Mucosa of descending colon (tissue), 3 donors: ENCODE data around the gene CIDEA. TPM values are rescaled to one million over a fixed set of nuclear protein-coding genes. Genes with fewer than 3 reads are reported as not detected.

ENCODE experiments used
- ATAC-seq: fragments of 200-7000 bp; cut with Tn5 transposase; one replicate; pipeline ENCODE4 v1.9.1; 2020; ENCODE audit warnings: mild to moderate bottlenecking, moderate library complexity
- DNase-seq, 3 donors: peaks; one replicate each; pipeline ENCODE4 v3.0.0-alpha.2; 2020
- H3K36me3 ChIP-seq: fragments of 200-600 bp; one replicate; pipeline ENCODE4 v1.8.0; 2021; ENCODE audit warnings: low read depth, mild to moderate bottlenecking
- H3K4me1 ChIP-seq: fragments of 200-600 bp; one replicate; pipeline ENCODE4 v1.8.0; 2021; ENCODE audit warnings: low read depth, mild to moderate bottlenecking
- H3K4me3 ChIP-seq: fragments of 200-600 bp; one replicate; pipeline ENCODE4 v1.8.0; 2021; ENCODE audit warnings: mild to moderate bottlenecking
- H3K9me3 ChIP-seq: fragments of 200-600 bp; one replicate; pipeline ENCODE4 v1.8.0; 2021; ENCODE audit warnings: mild to moderate bottlenecking
- CTCF ChIP-seq: fragments of 200-600 bp; IDR thresholded peaks from one replicate; pipeline ENCODE4 v1.8.0; 2022; ENCODE audit warnings: antibody characterized with exemption, mild to moderate bottlenecking
- intact Hi-C, 2 donors: fragments of 100-400 bp; cut with DNase I in 1 of 2; cut with micrococcal nuclease in 1 of 2; formaldehyde crosslinking; loops; one replicate each; pipeline versions ENCODE4 v1.11.0 to v1.11.1; 2022; cut with DNase I, micrococcal nuclease
- total RNA-seq, 3 donors: library from RNA; stranded (reverse); fragmentation: NEBNext Ultra II Directional in 2 of 3; extraction: Animal tissue kit (Norgen Biotek cat#: 25700) in 2 of 3; gene quantifications; one replicate each; pipeline versions ENCODE4 v1.2.1 to v1.2.4, GENCODE V29; 2021 to 2023
- donor health status: DM: no; HTN: no; CAD: no; lungs with moderate emphysema.
- donor health status: DM: no; HTN: no; CAD: no.
- donor health status: DM: no; HTN: yes; CAD: no.

The CIDEA gene
- total RNA-seq, 3 donors from 2014 or later = 0.58 to 0.98 TPM; not detected in 1

- Histone ChIP-seq H3K9me3 (no peaks in the 10 kb centered on the region), H3K4me1 (peaks cover 2% of the 10 kb centered on the region), H3K4me3 (no peak overlapping the region), H3K36me3 (no peaks in the 10 kb centered on the region)
- DNase-seq (no peak), ATAC-seq (no peak)
- intact Hi-C loops = no loop called here
- no peak for TF ChIP-seq CTCF
Observed at GRCh38 chr18:12252061-12252460, 2.1 kb upstream of the CIDEA start.

GRCh38 chr18:12253027-12253426 is 1.1 kb upstream of the CIDEA start:
- DNase-seq (no peak), ATAC-seq (no peak)
- TF ChIP-seq CTCF = no peak
- intact Hi-C loops = no loop called here
- H3K36me3 ChIP-seq = no peaks in the 10 kb centered on the region
- H3K4me1 ChIP-seq = peaks cover 2% of the 10 kb centered on the region
- H3K9me3 ChIP-seq = no peaks in the 10 kb centered on the region
- no peak overlapping the region for H3K4me3 ChIP-seq

- intact Hi-C loops = no loop called here
- peaks cover 2% of the 10 kb centered on the region for H3K4me1 ChIP-seq
- no peaks in the 10 kb centered on the region for H3K9me3 ChIP-seq
- ATAC-seq = no peak
- H3K36me3 ChIP-seq = no peaks in the 10 kb centered on the region
- no peak for DNase-seq
- H3K4me3 ChIP-seq = no peak overlapping the region
- TF ChIP-seq CTCF = no peak
Observed at GRCh38 chr18:12253663-12254135, 462 bp upstream of the CIDEA start.

GRCh38 chr18:12254820-12255511 is 805 bp downstream of the CIDEA start:
- Histone ChIP-seq H3K4me3 (no peak overlapping the region), H3K36me3 (no peaks in the 10 kb centered on the region), H3K9me3 (no peaks in the 10 kb centered on the region), H3K4me1 (peaks cover 2% of the 10 kb centered on the region)
- TF ChIP-seq CTCF = no peak
- intact Hi-C loops = no loop called here
- ATAC-seq (no peak), DNase-seq (no peak)

GRCh38 chr18:12255626-12256026 is 1.5 kb downstream of the CIDEA start:
- intact Hi-C loops = no loop called here
- TF ChIP-seq CTCF = no peak
- ATAC-seq = no peak
- H3K9me3 ChIP-seq = no peaks in the 10 kb centered on the region
- DNase-seq = no peak
- H3K4me1 ChIP-seq = peaks cover 2% of the 10 kb centered on the region
- H3K4me3 ChIP-seq = no peak overlapping the region
- no peaks in the 10 kb centered on the region for H3K36me3 ChIP-seq
